OCI-M2 (cell line): ENCODE results near the gene WDR35.

ENCODE experiments used
- DNase-seq: peaks from one replicate; lab custom pipeline; 2025; ENCODE audit not compliant: unreplicated experiment; lab: John Stamatoyannopoulos, UW

The WDR35 gene

GRCh38 chr2:20011276-20012031 lies 21.5 kb upstream of the WDR35 start:
- no peak for DNase-seq

GRCh38 chr2:20008703-20009102 lies 18.8 kb upstream of the WDR35 start:
- DNase-seq: no peak

GRCh38 chr2:20005891-20006470 lies 16.1 kb upstream of the WDR35 start:
- no peak for DNase-seq

- no peak for DNase-seq
Observed at GRCh38 chr2:20005067-20005627, 15.2 kb upstream of the WDR35 start.

- DNase-seq: no peak
Observed at GRCh38 chr2:20001361-20001863, 11.5 kb upstream of the WDR35 start.

- DNase-seq: no peak
Observed at GRCh38 chr2:19993731-19994130, 3.8 kb upstream of the WDR35 start.

GRCh38 chr2:19991895-19992294 lies 2.0 kb upstream of the WDR35 start:
- DNase-seq: no peak

GRCh38 chr2:19990416-19990728 lies 467 bp upstream of the WDR35 start:
- DNase-seq: no peak

- DNase-seq: no peak
Observed at GRCh38 chr2:19989342-19989666, 601 bp downstream of the WDR35 start.

- DNase-seq: no peak
Observed at GRCh38 chr2:19988600-19988999, 1.3 kb downstream of the WDR35 start.

- DNase-seq: no peak
Observed at GRCh38 chr2:19987936-19988335, 2.0 kb downstream of the WDR35 start.

- DNase-seq: no peak
Observed at GRCh38 chr2:19982268-19982667, 7.6 kb downstream of the WDR35 start.

- no peak for DNase-seq
Observed at GRCh38 chr2:19979932-19980331, 10.0 kb downstream of the WDR35 start.

GRCh38 chr2:19973466-19973865 lies 16.4 kb downstream of the WDR35 start:
- DNase-seq: no peak

GRCh38 chr2:19971691-19972090 lies 18.2 kb downstream of the WDR35 start:
- no peak for DNase-seq

GRCh38 chr2:19963386-19963785 lies 26.5 kb downstream of the WDR35 start:
- DNase-seq: no peak

- no peak for DNase-seq
Observed at GRCh38 chr2:19955544-19956422, 34.1 kb downstream of the WDR35 start.

GRCh38 chr2:19949071-19949470 lies 40.8 kb downstream of the WDR35 start:
- no peak for DNase-seq

GRCh38 chr2:19947184-19947940 lies 42.5 kb downstream of the WDR35 start:
- no peak for DNase-seq

- DNase-seq: no peak
Observed at GRCh38 chr2:19944205-19944845, 45.6 kb downstream of the WDR35 start.
